ENCODE data around the gene FUT3. TPM values are rescaled to one million over a fixed set of nuclear protein-coding genes. Genes with fewer than 3 reads are reported as not detected.

FUT3 gene
- total RNA-seq, 1 experiment from 2014 or later, result 15.6 TPM

DNA sequence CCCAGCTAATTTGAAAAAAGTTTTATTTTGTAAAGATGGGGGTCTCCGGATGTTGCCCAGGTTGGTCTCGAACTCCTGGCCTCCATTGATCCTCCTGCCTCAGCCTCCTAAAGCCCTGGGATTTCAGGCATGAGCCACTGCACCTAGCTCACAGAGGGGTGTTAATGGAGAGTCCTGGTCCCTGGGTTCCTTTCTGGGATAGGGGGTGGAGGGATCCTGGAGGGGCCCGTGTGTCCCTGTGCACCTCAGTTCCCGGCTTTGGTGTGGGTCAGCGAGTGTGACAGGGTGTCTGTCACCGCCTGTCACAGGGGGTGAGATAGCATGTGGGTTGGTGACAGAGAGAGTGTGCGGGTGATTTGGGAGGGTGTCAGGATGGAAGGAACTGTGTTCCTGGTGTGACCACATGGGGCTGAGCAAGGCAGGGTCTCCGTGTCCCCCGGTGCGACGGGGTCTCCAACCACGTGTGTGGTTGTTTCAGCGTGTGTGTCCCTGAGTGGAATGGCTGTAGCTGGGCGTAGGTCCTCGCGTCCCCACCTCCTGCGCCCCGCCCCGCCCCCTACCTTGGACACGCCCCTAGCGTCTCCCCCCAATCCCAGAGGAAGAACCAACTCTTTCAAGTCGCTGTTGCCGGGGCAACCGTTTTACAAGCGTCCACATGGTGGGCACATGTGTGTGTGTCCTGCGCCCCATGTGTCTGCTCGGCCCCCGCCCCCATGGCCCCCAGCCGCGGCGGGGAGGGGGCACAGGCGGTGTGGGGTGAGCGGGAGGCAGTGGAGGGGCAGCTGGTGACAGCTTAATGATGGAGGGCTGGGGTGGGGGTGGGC, 49.2 kb downstream of the FUT3 start:
- H3K27ac Mint-ChIP-seq (ENCODE audit: unreplicated experiment), result no peak overlapping the region
- H3K4me1 Mint-ChIP-seq (ENCODE audit: low read depth, unreplicated experiment), result no peaks in the 10 kb centered on the region
- H3K27me3 Mint-ChIP-seq (ENCODE audit: unreplicated experiment), result peaks cover 34% of the 10 kb centered on the region
- BruUV-seq (replicated peaks), result no TSS peak
- peaks cover 16% of the 10 kb centered on the region for H3K36me3 Mint-ChIP-seq (ENCODE audit: insufficient read depth, unreplicated experiment)
- no peak for TF ChIP-seq CTCF (IDR thresholded peaks at IDR 0.05; ENCODE audit: unreplicated experiment)
- no peak for DNase-seq
- no peaks in the 10 kb centered on the region for H3K9me3 Mint-ChIP-seq (ENCODE audit: low read depth, unreplicated experiment)
- CTCF ChIA-PET, result interaction anchor here (0.6 kb wide), 1 partner anchor 59 kb away, joined by 4 read pairs; no protein-coding TSS in a partner anchor
- intact Hi-C loops (cut with micrococcal nuclease; ENCODE audit: unreplicated experiment), result loop anchor here (5.0 kb wide), 1 partner anchor 90 kb away; no protein-coding TSS in a partner anchor
- H3K4me3 Mint-ChIP-seq (ENCODE audit: low read depth, unreplicated experiment), result peak overlapping the region; percentile 69

- Mint-ChIP-seq H3K27ac (ENCODE audit: unreplicated experiment) (no peak overlapping the region), H3K4me1 (ENCODE audit: low read depth, unreplicated experiment) (no peaks in the 10 kb centered on the region), H3K27me3 (ENCODE audit: unreplicated experiment) (peaks cover 34% of the 10 kb centered on the region), H3K4me3 (ENCODE audit: low read depth, unreplicated experiment) (no peak overlapping the region), H3K36me3 (ENCODE audit: insufficient read depth, unreplicated experiment) (peaks cover 14% of the 10 kb centered on the region), H3K9me3 (ENCODE audit: low read depth, unreplicated experiment) (no peaks in the 10 kb centered on the region)
- BruUV-seq (replicated peaks), result no TSS peak
- no peak for TF ChIP-seq CTCF (IDR thresholded peaks at IDR 0.05; ENCODE audit: unreplicated experiment)
- CTCF ChIA-PET, result no interaction called here
- intact Hi-C loops (cut with micrococcal nuclease; ENCODE audit: unreplicated experiment), result loop anchor here (5.0 kb wide), 1 partner anchor 92 kb away; no protein-coding TSS in a partner anchor
- DNase-seq, result no peak
Measured at GRCh38 chr19:5800361-5801270, 50.6 kb downstream of the FUT3 start.

- no peak overlapping the region for H3K27ac Mint-ChIP-seq (ENCODE audit: unreplicated experiment)
- no peak for DNase-seq
- H3K27me3 Mint-ChIP-seq (ENCODE audit: unreplicated experiment), result peaks cover 34% of the 10 kb centered on the region
- no peak for TF ChIP-seq CTCF (IDR thresholded peaks at IDR 0.05; ENCODE audit: unreplicated experiment)
- H3K9me3 Mint-ChIP-seq (ENCODE audit: low read depth, unreplicated experiment), result no peaks in the 10 kb centered on the region
- intact Hi-C loops (cut with micrococcal nuclease; ENCODE audit: unreplicated experiment), result loop anchor here (5.0 kb wide), 1 partner anchor 93 kb away; no protein-coding TSS in a partner anchor
- no peaks in the 10 kb centered on the region for H3K4me1 Mint-ChIP-seq (ENCODE audit: low read depth, unreplicated experiment)
- peaks cover 10% of the 10 kb centered on the region for H3K36me3 Mint-ChIP-seq (ENCODE audit: insufficient read depth, unreplicated experiment)
- BruUV-seq (replicated peaks), result no TSS peak
- CTCF ChIA-PET, result interaction anchor here (0.7 kb wide), 1 partner anchor 62 kb away, joined by 6 read pairs; no protein-coding TSS in a partner anchor
- no peak overlapping the region for H3K4me3 Mint-ChIP-seq (ENCODE audit: low read depth, unreplicated experiment)
Measured at GRCh38 chr19:5799247-5800241, 51.7 kb downstream of the FUT3 start.
